T follicular helper cell (primary cell): ENCODE measurements around the gene CDH13.

Experiments used
- DNase-seq: peaks from one replicate; pipeline ENCODE4 v3.0.0-alpha.2; 2020; ENCODE audit warnings: low read depth

Gene CDH13

GRCh38 chr16:82699260-82699659 lies 72.5 kb downstream of the CDH13 start:
- DNase-seq = no peak

DNA sequence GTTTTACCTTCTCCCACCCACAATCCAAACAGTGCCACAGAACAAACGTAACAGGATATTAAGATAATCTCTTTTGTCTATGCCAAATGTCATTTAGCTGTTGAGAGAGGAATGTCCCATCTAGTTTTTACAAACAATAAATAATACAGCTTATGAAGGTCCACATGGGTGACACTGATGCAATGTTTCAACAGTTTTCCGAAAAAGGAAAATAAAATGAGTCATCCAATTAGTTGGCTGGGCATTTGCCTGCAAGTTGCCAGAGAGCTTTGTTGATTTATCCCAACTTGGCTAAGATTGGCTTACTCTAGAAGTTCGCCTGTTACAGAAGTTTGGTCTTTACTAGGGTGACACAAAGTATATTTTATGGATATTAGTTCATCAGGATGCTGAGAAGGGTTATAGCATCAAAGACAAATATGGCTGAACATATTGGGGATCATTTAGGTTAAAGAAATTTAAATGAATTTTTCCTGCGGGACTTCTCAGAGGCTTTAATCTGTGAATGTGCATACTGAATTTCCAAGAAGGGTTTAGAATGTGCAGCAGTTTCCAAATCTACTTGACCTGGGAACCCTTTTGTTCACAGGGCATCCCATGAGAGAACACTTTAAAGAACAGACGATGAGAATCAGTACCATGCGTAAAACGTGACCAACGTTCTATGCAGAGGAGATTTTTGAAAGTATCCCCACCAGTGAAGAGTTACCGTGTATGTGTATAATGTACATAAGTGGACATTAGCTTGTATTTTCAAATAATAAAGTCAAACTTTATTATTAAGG lies 73.1 kb downstream of the CDH13 start:
- DNase-seq = no peak

DNA sequence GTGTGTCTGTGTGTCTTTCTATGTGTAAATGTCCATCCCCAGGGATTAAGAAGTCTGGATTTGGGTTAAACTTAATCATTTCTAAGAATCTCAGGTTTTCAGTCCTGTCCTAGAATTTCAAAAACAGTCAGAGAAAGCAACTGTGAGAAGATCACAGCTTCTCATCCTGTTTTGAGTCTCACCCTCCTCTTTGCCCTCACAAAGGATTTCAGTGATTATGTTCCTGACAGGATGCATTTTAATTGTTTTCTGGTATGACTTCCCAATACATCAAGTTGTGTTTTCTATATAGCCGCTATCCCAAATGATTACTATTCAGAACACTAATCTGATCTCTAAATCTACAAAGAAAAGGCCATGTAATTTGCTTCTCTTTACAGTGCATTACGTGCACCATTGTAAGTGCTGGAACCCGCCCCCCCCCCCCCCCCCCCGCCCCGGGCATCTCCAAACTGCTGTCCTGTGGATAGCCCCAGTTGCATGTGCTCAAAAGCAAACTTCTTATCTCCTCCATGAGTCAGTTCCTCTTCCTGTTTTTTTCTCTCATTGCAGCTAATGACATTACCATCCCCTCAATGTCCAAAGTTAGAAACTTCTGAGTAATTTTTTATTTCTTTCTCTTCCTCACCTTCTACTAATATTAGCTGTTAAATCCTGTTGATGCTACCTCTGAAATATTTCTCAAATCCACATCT lies 73.9 kb downstream of the CDH13 start:
- DNase-seq = no peak

DNA sequence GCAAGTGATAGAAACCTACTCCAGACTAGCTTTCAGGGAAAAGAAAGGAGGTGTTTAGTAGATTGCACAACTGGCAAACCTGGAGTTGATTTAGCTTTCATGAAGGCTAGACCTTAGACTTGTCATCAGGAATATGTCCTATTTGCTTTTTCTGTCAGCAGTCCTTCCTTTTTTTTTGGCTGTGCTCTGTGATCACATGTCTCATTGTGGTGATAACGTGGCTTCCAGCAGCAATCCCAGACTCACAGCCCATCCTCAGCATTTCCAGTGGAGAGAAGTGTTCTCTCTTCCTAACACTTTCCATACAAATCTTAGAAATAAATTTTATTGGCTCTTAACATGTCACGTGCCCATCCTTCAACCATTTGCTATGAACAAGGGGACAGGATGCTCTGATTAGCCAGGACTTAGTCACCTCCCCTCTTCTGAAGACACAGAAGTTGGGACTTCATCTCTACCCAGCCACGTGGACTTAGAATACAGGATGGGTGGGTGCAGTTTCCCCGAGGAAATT lies 74.7 kb downstream of the CDH13 start:
- no peak for DNase-seq

- no peak for DNase-seq
These were observed 76.4 kb downstream of the CDH13 start for GRCh38 chr16:82703161-82703560.

GRCh38 chr16:82703871-82704768 lies 77.4 kb downstream of the CDH13 start:
- DNase-seq = no peak

DNA sequence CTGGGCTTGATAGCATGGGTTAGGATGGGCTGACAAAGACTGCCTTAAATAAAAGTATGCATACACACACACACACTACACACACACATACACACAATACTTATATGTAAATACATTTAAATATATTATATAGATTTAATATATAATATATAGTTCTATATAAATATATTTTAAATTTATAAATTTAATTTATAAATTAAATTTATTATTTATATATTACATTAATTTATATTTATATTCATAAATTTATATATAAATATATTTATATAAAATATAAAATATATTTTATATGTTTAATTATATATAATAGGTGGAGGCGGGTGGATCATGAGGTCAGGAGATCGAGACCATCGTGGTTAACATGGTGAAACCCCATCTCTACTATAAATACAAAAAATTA lies 83.2 kb downstream of the CDH13 start:
- no peak for DNase-seq

DNA sequence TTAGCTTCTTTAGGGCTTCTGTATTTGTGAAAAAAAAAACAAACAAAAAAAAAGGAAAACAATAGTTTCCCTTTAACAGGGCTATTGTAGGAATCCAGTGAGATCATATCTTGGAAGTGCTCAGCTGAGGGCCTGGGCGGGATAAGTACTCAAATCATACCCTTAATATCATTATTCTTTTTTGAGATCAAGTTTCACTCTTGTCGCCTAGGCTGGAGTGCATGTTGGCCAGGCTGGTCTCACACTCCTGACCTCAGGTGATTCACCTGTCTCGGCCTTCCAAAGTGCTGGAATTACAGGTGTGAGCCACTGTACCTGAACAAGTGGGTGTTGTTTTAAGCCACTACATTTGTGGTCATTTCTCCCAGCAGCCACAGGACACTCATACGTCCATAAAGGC lies 87.0 kb downstream of the CDH13 start:
- no peak for DNase-seq

DNA sequence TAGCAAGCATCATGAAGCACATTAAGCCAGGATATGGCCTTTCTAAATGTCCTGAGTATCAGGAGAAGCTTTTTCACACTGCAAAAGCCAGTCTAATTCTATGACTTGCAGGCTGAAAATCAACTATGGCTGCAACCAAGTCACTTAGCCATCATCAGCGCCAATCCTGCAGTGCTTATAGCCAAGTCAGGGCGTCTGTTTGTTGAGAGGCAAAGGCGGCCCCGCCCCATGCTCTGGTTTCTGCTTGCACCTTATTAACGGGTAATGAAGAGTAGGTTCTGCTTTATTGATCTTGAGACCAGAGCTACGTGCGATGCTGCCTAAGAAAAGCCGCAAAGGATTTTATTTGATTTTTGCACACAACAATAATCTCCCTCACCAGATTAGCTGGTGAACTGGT lies 88.4 kb downstream of the CDH13 start:
- no peak for DNase-seq

GRCh38 chr16:82715833-82716232 lies 89.1 kb downstream of the CDH13 start:
- no peak for DNase-seq

DNA sequence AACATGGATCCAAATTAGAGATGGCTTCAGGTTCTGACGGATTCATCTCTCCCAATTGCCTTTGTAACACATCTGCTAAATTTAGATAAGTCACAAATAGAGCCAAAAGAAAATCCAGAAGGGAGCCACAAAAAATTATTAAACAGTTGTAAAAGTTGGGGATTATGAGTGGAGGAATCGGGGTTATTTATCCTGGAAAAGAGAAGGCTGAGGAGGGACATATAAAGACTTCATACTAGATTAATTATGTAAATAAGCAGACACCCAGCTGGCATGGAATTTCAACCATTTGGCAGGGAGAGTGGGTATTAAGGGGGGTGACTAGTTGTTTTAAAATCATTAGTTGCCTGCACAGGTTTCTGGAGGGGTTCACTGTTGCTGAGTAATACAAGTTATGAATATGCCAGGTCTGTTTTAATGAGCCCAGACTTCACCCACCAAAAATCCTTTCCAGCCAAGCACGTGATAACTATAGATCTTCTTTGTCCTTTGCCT lies 89.6 kb downstream of the CDH13 start:
- DNase-seq = no peak

- DNase-seq = no peak
These were observed 93.6 kb downstream of the CDH13 start for GRCh38 chr16:82720414-82720813.

DNA sequence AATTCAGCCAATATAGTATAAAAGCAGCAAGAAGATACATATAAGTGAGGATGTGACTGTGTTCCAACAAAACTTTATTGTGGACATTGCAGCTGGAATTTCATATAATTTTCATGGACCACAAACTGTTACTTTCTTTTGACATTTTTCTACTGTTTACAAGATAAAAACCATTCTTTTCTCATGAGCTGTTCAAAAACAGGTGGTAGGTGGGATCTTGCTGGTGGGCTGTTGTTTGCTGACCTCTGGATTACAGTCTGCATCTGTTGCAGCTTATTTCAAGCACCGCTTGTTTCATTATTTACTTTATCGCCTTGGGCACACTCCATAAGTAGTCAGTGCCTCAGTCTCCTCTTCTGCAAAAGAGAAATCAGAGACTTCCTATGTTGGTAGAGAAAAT lies 99.5 kb downstream of the CDH13 start:
- DNase-seq = no peak

- no peak for DNase-seq
These were observed 102.1 kb downstream of the CDH13 start for GRCh38 chr16:82728901-82729300.

DNA sequence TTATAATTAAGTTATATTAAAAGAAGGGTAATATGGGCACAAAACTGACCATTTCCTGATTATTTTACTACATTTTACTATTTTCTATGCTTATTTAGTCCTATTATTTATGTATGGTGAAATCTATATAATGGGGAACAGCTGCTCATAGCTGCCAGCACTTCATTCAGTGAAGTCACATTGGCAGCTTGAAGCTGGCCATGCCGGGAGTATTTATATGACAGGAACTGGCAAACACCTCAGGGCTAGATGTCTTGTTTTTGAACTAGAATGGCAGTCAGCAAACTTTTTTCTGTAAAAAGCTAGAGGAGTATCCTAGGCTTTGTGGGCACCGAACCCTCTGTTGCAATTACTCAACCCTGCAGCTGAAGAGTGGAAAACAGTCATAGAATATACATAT lies 104.1 kb downstream of the CDH13 start:
- DNase-seq = no peak

GRCh38 chr16:82732461-82732860 lies 105.7 kb downstream of the CDH13 start:
- DNase-seq = no peak

DNA sequence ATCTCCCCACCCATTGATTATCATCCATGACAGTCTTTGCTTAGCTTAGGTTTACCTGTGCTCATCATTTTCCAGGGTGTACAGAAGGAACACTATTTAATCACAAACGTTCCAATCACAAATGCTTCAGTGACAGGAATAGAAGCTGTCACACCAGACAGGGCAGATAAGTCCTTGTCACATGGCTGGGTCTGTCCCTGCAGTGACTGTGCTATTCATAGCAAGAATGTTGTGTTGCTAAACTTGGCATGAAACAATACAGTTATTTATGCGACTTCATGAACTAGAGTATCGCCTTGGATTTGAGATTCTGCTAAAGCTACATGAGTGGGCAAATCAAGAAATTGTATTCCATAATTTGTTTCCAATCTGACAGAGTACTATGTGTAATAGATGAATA lies 108.4 kb downstream of the CDH13 start:
- no peak for DNase-seq

GRCh38 chr16:82735673-82736091 lies 108.9 kb downstream of the CDH13 start:
- DNase-seq = no peak

DNA sequence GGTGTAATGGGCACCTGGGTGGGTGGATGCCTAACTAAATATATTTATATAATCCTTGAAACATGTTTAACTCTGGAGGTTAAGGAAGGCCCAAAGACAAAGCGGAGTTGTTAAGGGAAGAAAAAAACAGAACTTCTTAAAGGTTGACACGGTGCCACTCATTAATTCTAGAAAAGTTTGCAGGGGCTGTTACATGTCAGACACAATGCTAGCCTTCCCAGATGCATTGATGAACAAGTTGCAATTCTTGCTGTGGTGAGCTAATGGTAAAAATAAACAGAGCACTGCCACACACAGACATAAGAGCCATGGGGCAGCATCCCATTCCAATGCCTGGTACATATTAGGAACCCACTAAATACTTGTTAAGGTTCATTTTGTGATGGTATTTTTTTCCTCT lies 109.5 kb downstream of the CDH13 start:
- no peak for DNase-seq

DNA sequence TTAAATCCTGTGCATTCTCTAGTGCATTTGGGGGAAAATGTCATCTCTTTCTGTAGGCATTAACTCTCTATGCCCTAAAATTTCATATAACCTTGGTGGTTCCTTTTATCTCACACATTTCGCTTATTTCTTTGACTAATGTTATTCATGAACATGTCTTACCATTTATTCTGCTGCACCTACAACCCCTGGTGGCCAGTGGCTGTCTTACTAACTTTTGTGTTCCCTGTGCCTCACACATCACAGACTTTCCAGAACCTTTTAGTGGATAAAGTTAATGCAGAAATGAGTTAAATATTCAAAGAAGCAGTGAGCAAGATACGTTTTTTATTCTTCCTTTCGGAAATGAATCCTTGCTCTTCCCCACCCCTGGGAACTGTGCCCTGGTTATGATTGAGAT lies 111.9 kb downstream of the CDH13 start:
- DNase-seq = no peak

DNA sequence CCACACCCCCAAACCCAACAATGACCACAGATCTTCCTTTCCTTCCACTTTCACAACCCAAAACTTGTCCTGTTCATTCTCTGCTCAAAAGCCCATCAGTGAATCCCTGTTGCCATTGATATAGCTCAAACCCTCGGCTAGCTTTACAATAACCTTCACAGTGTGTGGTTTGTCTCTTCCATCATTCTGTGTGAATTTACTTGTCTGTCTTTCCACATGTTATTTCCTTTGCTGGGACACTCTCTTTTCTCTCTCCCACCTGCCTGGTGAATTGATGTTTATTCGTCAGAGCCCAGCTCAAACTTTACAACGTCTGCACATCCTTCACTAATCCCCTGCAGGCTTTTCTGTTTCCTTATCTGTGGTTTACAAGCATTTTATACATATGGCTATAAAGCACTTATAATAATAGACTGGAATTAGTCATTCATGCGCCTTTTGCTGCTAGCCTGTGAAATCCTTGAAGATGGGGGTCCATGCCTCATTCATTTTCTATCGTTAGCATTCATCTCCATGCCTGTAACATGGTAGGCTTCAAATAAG lies 114.4 kb downstream of the CDH13 start:
- no peak for DNase-seq

DNA sequence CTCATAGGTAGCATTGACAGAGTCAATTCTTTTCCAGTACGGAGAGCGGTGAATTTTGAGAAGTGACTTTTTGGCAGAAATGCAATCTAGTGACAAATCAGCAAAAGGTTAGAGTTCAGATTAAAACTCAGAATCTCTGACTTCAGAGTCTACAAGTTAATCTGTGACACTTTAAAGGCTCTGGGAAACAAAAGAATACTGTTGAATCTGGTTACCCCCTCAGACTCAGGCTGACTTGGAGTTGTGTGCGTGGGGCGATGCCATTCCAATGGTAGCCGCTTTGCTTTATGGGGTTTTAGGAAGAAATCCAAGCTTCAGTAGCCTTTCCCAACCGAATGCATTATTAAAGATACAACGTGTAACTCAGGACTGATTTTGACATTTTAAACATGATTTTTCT lies 118.2 kb downstream of the CDH13 start:
- DNase-seq = no peak
